H1 (cell line): ENCODE data around the gene ANGEL2. TPM values are rescaled to one million over a fixed set of nuclear protein-coding genes. Genes with fewer than 3 reads are reported as not detected.

Source experiments
- CTCF ChIA-PET: fragments of 300-600 bp; sonication (Branson Sonifier 250); formaldehyde crosslinking; loops from one replicate; lab custom pipeline; 2021; ENCODE audit not compliant: partially characterized antibody; lab: Charles Lee
- POLR2A ChIA-PET: fragments of 300-600 bp; sonication (Branson Sonifier 250); formaldehyde crosslinking; loops from one replicate; lab custom pipeline; 2021; ENCODE audit warnings: inconsistent platforms; ENCODE audit not compliant: partially characterized antibody; lab: Charles Lee
- DNase-seq, 2 experiments: peaks; one replicate each; pipeline versions ENCODE4 v3.0.0 to v3.0.0-alpha.2; 2010 to 2022; ENCODE audit warnings: low spot score in 2 of 2, low read depth in 1 of 2, mixed read lengths in 1 of 2
- FAIRE-seq: peaks from 2 replicates; lab custom pipeline; 2011; peaks lifted over from hg19 to GRCh38; lab: Jason Lieb, UNC
- H2AFZ ChIP-seq: 2 replicates; pipeline ENCODE4 v1.8.1; 2012; ENCODE audit warnings: low read length, inconsistent platforms
- H2AK5ac ChIP-seq: 2 replicates; pipeline ENCODE4 v1.6.1; 2013; ENCODE audit warnings: low read depth, low read length
- H2BK120ac ChIP-seq: replicated peaks from 2 replicates; pipeline ENCODE3; 2013; ENCODE audit warnings: low read depth, low read length, inconsistent platforms
- H2BK12ac ChIP-seq: 2 replicates; pipeline ENCODE4 v1.6.1; 2013; ENCODE audit warnings: low read depth, low read length
- H2BK15ac ChIP-seq: 2 replicates; pipeline ENCODE4 v1.6.1; 2013; ENCODE audit warnings: low read length
- H2BK20ac ChIP-seq: 2 replicates; pipeline ENCODE4 v1.6.1; 2013; ENCODE audit warnings: low read length
- H2BK5ac ChIP-seq: 2 replicates; pipeline ENCODE4 v1.6.1; 2013; ENCODE audit warnings: low read depth, low read length
- H3K14ac ChIP-seq: 2 replicates; pipeline ENCODE4 v1.6.1; 2013; ENCODE audit warnings: inconsistent platforms; ENCODE audit not compliant: insufficient read length
- H3K18ac ChIP-seq: 2 replicates; pipeline ENCODE4 v1.6.1; 2013; ENCODE audit warnings: low read length; ENCODE audit errors: extremely low read depth
- H3K23ac ChIP-seq: 2 replicates; pipeline ENCODE4 v1.6.1; 2013; ENCODE audit warnings: inconsistent platforms; ENCODE audit not compliant: insufficient read length
- H3K23me2 ChIP-seq: 2 replicates; pipeline ENCODE4 v1.6.1; 2013; ENCODE audit warnings: low read depth, low read length
- H3K27ac ChIP-seq: 2 replicates; pipeline ENCODE4 v1.6.1; 2011; ENCODE audit warnings: low read depth, low read length, inconsistent platforms
- H3K27me3 ChIP-seq, 4 experiments: replicated peaks in 1 of 4; 1 replicate in 1 of 4; 2 replicates in 3 of 4; pipeline versions ENCODE4 v1.6.1 to v1.8.1; 2011 to 2013; ENCODE audit warnings: low read length in 3 of 4, mild to moderate bottlenecking in 3 of 4, inconsistent platforms in 2 of 4, mixed read lengths in 2 of 4, moderate library complexity in 1 of 4; ENCODE audit not compliant: control insufficient read depth in 3 of 4, insufficient read depth in 3 of 4; ENCODE audit errors: extremely low read depth in 1 of 4
- H3K36me3 ChIP-seq, 4 experiments: 2 replicates each; pipeline versions ENCODE4 v1.6.1 to v1.8.1; 2011 to 2013; ENCODE audit warnings: mild to moderate bottlenecking in 4 of 4, low read length in 3 of 4, moderate library complexity in 2 of 4, control low read depth in 1 of 4, inconsistent platforms in 1 of 4; ENCODE audit not compliant: insufficient read depth in 4 of 4, control insufficient read depth in 2 of 4
- H3K4ac ChIP-seq: replicated peaks from 2 replicates; pipeline ENCODE3; 2013; ENCODE audit warnings: low read length, low read depth, mixed read lengths, inconsistent platforms; ENCODE audit not compliant: insufficient read length
- H3K4me1 ChIP-seq, 4 experiments: replicated peaks in 1 of 4; 1 replicate in 1 of 4; 2 replicates in 3 of 4; pipeline versions ENCODE4 v1.6.1 to v1.8.1; 2011 to 2013; ENCODE audit warnings: low read length in 3 of 4, inconsistent platforms in 2 of 4, mixed read lengths in 1 of 4; ENCODE audit not compliant: insufficient read depth in 4 of 4, control insufficient read depth in 3 of 4
- H3K4me2 ChIP-seq, 2 experiments: 2 replicates each; pipeline versions ENCODE4 v1.6.1 to v1.8.1; 2011 to 2013; ENCODE audit warnings: low read depth in 2 of 2, low read length in 2 of 2, control low read depth in 1 of 2, inconsistent platforms in 1 of 2, mild to moderate bottlenecking in 1 of 2; ENCODE audit not compliant: insufficient read depth in 1 of 2
- H3K4me3 ChIP-seq, 4 experiments: fragments of 200-600, 300-600 bp in 1 of 4; sonication (generic), shearing (Covaris generic), sonication (Bioruptor Twin) in 1 of 4; 2 replicates each; pipeline versions ENCODE4 v1.5.1 to v1.8.1; 2011 to 2016; ENCODE audit warnings: low read length in 4 of 4, low read depth in 3 of 4, control low read depth in 2 of 4, inconsistent platforms in 2 of 4, mild to moderate bottlenecking in 2 of 4, mixed read lengths in 1 of 4, moderate library complexity in 1 of 4; ENCODE audit not compliant: insufficient read depth in 2 of 4; ENCODE audit errors: extremely low read depth in 1 of 4
- H3K56ac ChIP-seq: replicated peaks from 2 replicates; pipeline ENCODE3; 2013; ENCODE audit warnings: low read depth, mild to moderate bottlenecking, mixed read lengths, low read length, inconsistent platforms; ENCODE audit not compliant: insufficient read length
- H3K79me1 ChIP-seq: 2 replicates; pipeline ENCODE4 v1.6.1; 2013; ENCODE audit warnings: low read depth, low read length, control low read depth
- H3K79me2 ChIP-seq, 2 experiments: 2 replicates each; pipeline versions ENCODE4 v1.6.1 to v1.8.1; 2012 to 2013; ENCODE audit warnings: low read length in 2 of 2, mild to moderate bottlenecking in 2 of 2, inconsistent platforms in 1 of 2; ENCODE audit not compliant: insufficient read depth in 2 of 2, control insufficient read depth in 1 of 2
- H3K9ac ChIP-seq, 4 experiments: replicated peaks in 1 of 4; 1 replicate in 1 of 4; 2 replicates in 3 of 4; pipeline versions ENCODE4 v1.6.1 to v1.8.1; 2011 to 2013; ENCODE audit warnings: low read depth in 3 of 4, low read length in 3 of 4, control low read depth in 2 of 4, mild to moderate bottlenecking in 2 of 4, moderate library complexity in 2 of 4, inconsistent platforms in 1 of 4; ENCODE audit errors: extremely low read depth in 1 of 4
- H3K9me3 ChIP-seq, 2 experiments: 2 replicates each; pipeline versions ENCODE4 v1.6.1 to v1.8.1; 2012 to 2013; ENCODE audit warnings: mild to moderate bottlenecking in 2 of 2, moderate library complexity in 2 of 2, control low read depth in 1 of 2, inconsistent platforms in 1 of 2, low read depth in 1 of 2, low read length in 1 of 2, mixed read lengths in 1 of 2; ENCODE audit not compliant: insufficient read depth in 2 of 2
- H4K20me1 ChIP-seq, 2 experiments: replicated peaks in 1 of 2; 2 replicates each; pipeline versions ENCODE3 to v1.8.1; 2011 to 2013; ENCODE audit warnings: inconsistent platforms in 2 of 2, low read length in 2 of 2, mild to moderate bottlenecking in 1 of 2; ENCODE audit not compliant: insufficient read depth in 2 of 2, control insufficient read depth in 1 of 2
- H4K5ac ChIP-seq: 2 replicates; pipeline ENCODE4 v1.6.1; 2013; ENCODE audit warnings: low read length, low read depth, mixed read lengths, inconsistent platforms; ENCODE audit not compliant: insufficient read length
- H4K8ac ChIP-seq: 2 replicates; pipeline ENCODE4 v1.8.0; 2013; ENCODE audit warnings: mild to moderate bottlenecking, moderate library complexity, low read length, inconsistent platforms; ENCODE audit not compliant: insufficient read depth; ENCODE audit errors: extremely low read depth
- H4K91ac ChIP-seq: replicated peaks from 2 replicates; pipeline ENCODE3; 2013; ENCODE audit warnings: low read length, mixed read lengths, inconsistent platforms; ENCODE audit not compliant: insufficient read length
- CBX8 ChIP-seq: fragments of 300-800, 300-1000 bp; sonication (generic); IDR thresholded peaks from 2 replicates; pipeline ENCODE4 v1.7.1; 2016; ENCODE audit warnings: low read depth, low read length, borderline replicate concordance
- CHD1 ChIP-seq: IDR thresholded peaks from 2 replicates; pipeline ENCODE4 v1.6.1; 2012; ENCODE audit warnings: low read depth, low read length, improper control_type of control experiment
- CREB1 ChIP-seq: IDR thresholded peaks from 2 replicates; pipeline ENCODE4 v1.6.1; 2012; ENCODE audit warnings: inconsistent platforms
- EZH2 ChIP-seq: fragments of 200-600 bp; sonication (generic); IDR thresholded peaks from 2 replicates; pipeline ENCODE4 v1.7.1; 2012; ENCODE audit warnings: low read depth, mild to moderate bottlenecking, moderate library complexity, low read length, inconsistent platforms; ENCODE audit not compliant: severe bottlenecking
- KDM1A ChIP-seq: fragments of 200-600, 300-600 bp; sonication (generic); IDR thresholded peaks from 2 replicates; pipeline ENCODE4 v1.7.1; 2016; ENCODE audit warnings: mild to moderate bottlenecking, low read length, borderline replicate concordance
- PHF8 ChIP-seq: fragments of 200-600 bp; sonication (generic); conservative IDR thresholded peaks from 2 replicates; pipeline ENCODE4 v1.7.1; 2012; ENCODE audit warnings: low read depth, mild to moderate bottlenecking, inconsistent platforms, low read length, moderate library complexity
- RBBP5 ChIP-seq: IDR thresholded peaks from 2 replicates; pipeline ENCODE4 v1.7.1; 2012; ENCODE audit warnings: low read depth, mild to moderate bottlenecking, inconsistent platforms, low read length, moderate library complexity, borderline replicate concordance
- RNF2 ChIP-seq: fragments of 200-900, 300-1000 bp; sonication (generic); IDR thresholded peaks from 2 replicates; pipeline ENCODE4 v1.7.1; 2016; ENCODE audit warnings: borderline replicate concordance, low read depth, mild to moderate bottlenecking, antibody characterized with exemption, low read length; ENCODE audit not compliant: poor library complexity, severe bottlenecking; ENCODE audit errors: missing control alignments
- SP1 ChIP-seq: IDR thresholded peaks from 2 replicates; pipeline ENCODE4 v1.6.1; 2011; ENCODE audit warnings: low read depth, low read length
- SUZ12 ChIP-seq: fragments of 200-600 bp; sonication (generic); IDR thresholded peaks from 2 replicates; pipeline ENCODE4 v1.6.1; 2012; ENCODE audit warnings: mild to moderate bottlenecking, inconsistent platforms, low read length, moderate library complexity, mixed read lengths
- TAF7 ChIP-seq: optimal IDR thresholded peaks from 2 replicates; pipeline ENCODE3; 2011; ENCODE audit warnings: low read depth, mild to moderate bottlenecking, inconsistent platforms, low read length, moderate library complexity, borderline replicate concordance
- WGBS, 2 experiments: shearing (Covaris generic) in 1 of 2; methylation state at CpG; one replicate each; pipeline versions ENCODE4 v1.1.6 to v1.1.7; 2013 to 2015; ENCODE audit warnings: low lambda C conversion rate in 2 of 2, mixed read lengths in 2 of 2, inconsistent platforms in 1 of 2, low coverage in 1 of 2, missing lambda C conversion rate in 1 of 2; ENCODE audit not compliant: insufficient replicate concordance in 2 of 2, insufficient coverage in 1 of 2, insufficient read length in 1 of 2; ENCODE audit errors: extremely low coverage in 1 of 2, missing lambda C conversion rate in 1 of 2; 5-methylcytosine and 5-hydroxymethylcytosine counted together
- polyA plus RNA-seq, 7 experiments: library from polyadenylated mRNA; depleted of rRNA in 3 of 7; stranded (reverse) in 5 of 7; unstranded in 2 of 7; fragments of >200 nt in 5 of 7; fragments of 200-250 nt in 2 of 7; gene quantifications; 1 replicate in 5 of 7; 2 replicates in 1 of 7; 4 replicates in 1 of 7; pipeline versions ENCODE4 v1.2.1 to v1.2.3, GENCODE V29; 2011 to 2013; ENCODE audit warnings: missing spikeins in 2 of 7, mixed read lengths in 2 of 7
- total RNA-seq: library from RNA; stranded (reverse); fragmentation: NEBNext Ultra II Directional; extraction: Animal tissue kit (Norgen Biotek cat#: 25700); gene quantifications from 2 replicates; pipeline ENCODE4 v1.2.1, GENCODE V29; 2021

The ANGEL2 gene
- total and polyA plus RNA-seq, 2 of the 8 experiments (the other 6 are each of a cell fraction or from before 2014, with no cell fraction given) = 18.1 to 39.9 TPM

DNA sequence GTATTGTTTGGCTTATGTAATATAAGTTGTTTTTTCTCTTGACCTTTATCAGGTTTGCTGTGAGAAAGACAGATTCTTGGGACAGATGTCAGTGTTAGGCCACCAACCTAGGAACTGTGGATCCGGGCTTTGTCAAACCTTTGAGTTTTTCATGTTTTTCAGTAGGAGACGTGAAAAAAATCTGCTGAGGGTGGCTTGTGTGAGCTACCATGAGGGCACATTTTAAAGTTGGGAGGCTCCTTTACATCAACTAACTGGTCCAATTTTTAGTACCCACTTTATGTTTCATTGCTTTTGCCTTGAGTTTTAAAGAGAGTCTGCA is 36.2 kb upstream of the ANGEL2 start:
- H2BK12ac ChIP-seq = no peak overlapping the region
- no peak overlapping the region for H2BK15ac ChIP-seq
- TF ChIP-seq CBX8 (no peak), CHD1 (no peak), RNF2 (no peak), SP1 (no peak), EZH2 (no peak), RBBP5 (no peak), CREB1 (no peak), TAF7 (no peak), KDM1A (no peak), PHF8 (no peak), SUZ12 (no peak)
- H3K14ac ChIP-seq = no peak overlapping the region
- H4K20me1 ChIP-seq = no peaks in the 10 kb centered on the region
- peak overlapping the region; percentile 81 to 93 (median 91) for H3K4me3 ChIP-seq
- no peak overlapping the region for H4K5ac ChIP-seq
- no peaks in the 10 kb centered on the region for H3K36me3 ChIP-seq
- CTCF ChIA-PET = interaction anchor here (1.5 kb wide), 1 partner anchor 84 kb away, joined by 3 read pairs; no protein-coding TSS in a partner anchor
- no peak overlapping the region for H3K23ac ChIP-seq
- H3K56ac ChIP-seq = no peak overlapping the region
- peak overlapping the region; percentile 66 to 72 for H3K4me2 ChIP-seq
- DNase-seq (no peak), FAIRE-seq (no peak)
- H2BK20ac ChIP-seq = no peak overlapping the region
- no peak overlapping the region for H3K4ac ChIP-seq
- no peaks in the 10 kb centered on the region; a peak in 1 of 7 replicates for H3K27me3 ChIP-seq
- no peak overlapping the region for H3K18ac ChIP-seq
- no peak overlapping the region for H2BK120ac ChIP-seq
- H3K79me2 ChIP-seq = peaks cover 0 to 37% of the 10 kb centered on the region in 2 experiments; a peak in 2 of 4 replicates
- H3K27ac ChIP-seq = no peak overlapping the region
- no peak overlapping the region for H4K8ac ChIP-seq
- H3K4me1 ChIP-seq = peaks cover 0 to 9% (median 2%) of the 10 kb centered on the region in 4 experiments; a peak in 2 of 7 replicates
- H2BK5ac ChIP-seq = no peak overlapping the region
- H3K9me3 ChIP-seq = no peaks in the 10 kb centered on the region
- WGBS, 2 experiments = 53% methylated on average over 2 of the region's 2 CpGs; no CpG with 5 or more reads in 1 of the 2 experiments
- 0 out of 2 replicates have a peak overlapping the region, but pooled peaks have one; percentile 73 for H2AFZ ChIP-seq
- H3K79me1 ChIP-seq = no peaks in the 10 kb centered on the region; the same call in 1 of the 2 replicates
- peak overlapping the region in 3 of 4 experiments; percentile 40 to 60 (median 52); a peak in 6 of 7 replicates for H3K9ac ChIP-seq
- POLR2A ChIA-PET = no interaction called here
- H3K23me2 ChIP-seq = no peaks in the 10 kb centered on the region; the same call in 1 of the 2 replicates
- H2AK5ac ChIP-seq = no peak overlapping the region
- H4K91ac ChIP-seq = no peak overlapping the region
